GM13976 (cell line): ENCODE data around the gene FANCI.

Experiments used
- DNase-seq: peaks from one replicate; pipeline ENCODE4 v3.0.0; 2012; ENCODE audit warnings: low spot score
- in situ Hi-C: fragments of 300-500 bp; cut with MboI; formaldehyde crosslinking; loops from one replicate; pipeline ENCODE4 v1.12.0; 2022; ENCODE audit warnings: low sequenced_read_pairs, mixed read lengths, inconsistent platforms; ENCODE audit not compliant: unreplicated experiment
- TF ChIP-seq, protein P1 (sequence below): IDR thresholded peaks from 2 replicates; pipeline ENCODE4 v1.5.1; 2012; ENCODE audit warnings: borderline replicate concordance, mild to moderate bottlenecking; ENCODE audit not compliant: insufficient read depth; ENCODE audit errors: extremely low read depth, missing control alignments, control extremely low read depth

The FANCI gene

DNA sequence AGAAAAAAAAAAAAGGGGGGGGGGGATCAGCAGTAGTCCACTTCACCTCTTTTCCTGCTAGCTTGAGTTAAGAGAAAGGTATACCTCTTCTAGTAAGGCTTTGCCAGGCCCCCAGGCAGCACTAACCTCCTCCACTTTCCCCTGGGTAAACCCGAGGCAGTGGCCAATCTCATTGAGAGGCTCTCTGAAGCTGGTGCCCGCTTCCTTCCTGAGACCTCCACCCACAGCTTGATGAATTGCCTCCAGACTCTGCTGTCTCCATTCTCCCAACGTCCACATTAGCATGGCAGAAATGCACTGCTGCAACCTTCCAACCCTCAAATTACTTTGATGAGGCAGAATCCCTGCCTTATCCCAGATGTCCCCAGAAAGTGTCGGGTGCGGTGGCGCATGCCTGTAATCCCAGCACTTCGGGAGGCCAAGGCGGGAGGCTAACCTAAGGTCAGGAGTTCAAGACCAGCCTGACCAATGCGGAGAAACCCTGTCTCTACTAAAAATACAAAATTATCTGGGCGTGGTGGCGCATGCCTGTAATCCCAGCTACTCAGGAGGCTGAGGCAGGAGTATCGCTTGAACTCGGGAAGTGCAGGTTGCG, 37.7 kb upstream of the FANCI start:
- TF ChIP-seq, protein P1, sequence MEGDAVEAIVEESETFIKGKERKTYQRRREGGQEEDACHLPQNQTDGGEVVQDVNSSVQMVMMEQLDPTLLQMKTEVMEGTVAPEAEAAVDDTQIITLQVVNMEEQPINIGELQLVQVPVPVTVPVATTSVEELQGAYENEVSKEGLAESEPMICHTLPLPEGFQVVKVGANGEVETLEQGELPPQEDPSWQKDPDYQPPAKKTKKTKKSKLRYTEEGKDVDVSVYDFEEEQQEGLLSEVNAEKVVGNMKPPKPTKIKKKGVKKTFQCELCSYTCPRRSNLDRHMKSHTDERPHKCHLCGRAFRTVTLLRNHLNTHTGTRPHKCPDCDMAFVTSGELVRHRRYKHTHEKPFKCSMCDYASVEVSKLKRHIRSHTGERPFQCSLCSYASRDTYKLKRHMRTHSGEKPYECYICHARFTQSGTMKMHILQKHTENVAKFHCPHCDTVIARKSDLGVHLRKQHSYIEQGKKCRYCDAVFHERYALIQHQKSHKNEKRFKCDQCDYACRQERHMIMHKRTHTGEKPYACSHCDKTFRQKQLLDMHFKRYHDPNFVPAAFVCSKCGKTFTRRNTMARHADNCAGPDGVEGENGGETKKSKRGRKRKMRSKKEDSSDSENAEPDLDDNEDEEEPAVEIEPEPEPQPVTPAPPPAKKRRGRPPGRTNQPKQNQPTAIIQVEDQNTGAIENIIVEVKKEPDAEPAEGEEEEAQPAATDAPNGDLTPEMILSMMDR, result no peak
- DNase-seq, result no peak
- in situ Hi-C loops, result no loop called here

DNA sequence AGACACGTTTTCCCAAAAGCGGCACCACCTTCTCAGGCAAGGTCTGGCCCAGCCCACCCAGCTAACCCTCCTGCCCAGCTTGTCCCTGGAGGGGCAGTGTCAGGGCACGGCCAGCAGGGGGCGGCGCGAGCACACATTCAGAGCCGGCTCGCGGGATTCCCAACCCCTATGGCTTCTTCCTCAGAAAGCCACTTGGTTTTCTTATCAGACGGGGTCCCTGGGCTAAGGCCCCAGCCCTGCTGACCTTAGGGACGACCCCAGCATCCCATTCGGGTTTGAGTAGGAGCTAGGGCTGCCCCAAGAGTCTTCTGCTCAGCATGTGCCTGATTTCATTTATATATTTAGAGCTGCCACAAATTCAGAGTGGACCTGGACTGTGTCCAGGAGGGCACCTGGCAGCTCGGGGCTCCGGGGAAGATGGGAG, 36.9 kb upstream of the FANCI start:
- TF ChIP-seq, protein P1, result peak; percentile 97
- in situ Hi-C loops, result no loop called here
- DNase-seq, result peak; percentile 89

DNA sequence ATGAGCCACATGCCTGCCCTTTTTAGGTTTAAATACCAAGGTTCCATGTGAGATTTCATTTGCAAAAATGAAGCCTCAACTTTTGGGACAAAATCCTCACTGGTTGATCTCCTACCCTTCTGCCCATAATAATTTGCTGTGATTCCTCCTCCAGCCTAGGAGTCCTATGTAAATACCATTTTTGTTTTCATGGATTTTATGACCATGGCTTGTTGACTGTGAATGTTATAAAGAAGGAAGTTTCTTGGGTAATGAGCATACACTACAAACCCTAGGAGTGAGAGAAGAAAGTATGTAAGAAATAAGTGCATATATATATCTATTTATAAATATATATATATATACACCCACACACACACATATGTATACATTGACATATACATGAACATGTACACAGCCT, 35.5 kb upstream of the FANCI start:
- TF ChIP-seq, protein P1, result no peak
- in situ Hi-C loops, result no loop called here
- DNase-seq, result no peak

DNA sequence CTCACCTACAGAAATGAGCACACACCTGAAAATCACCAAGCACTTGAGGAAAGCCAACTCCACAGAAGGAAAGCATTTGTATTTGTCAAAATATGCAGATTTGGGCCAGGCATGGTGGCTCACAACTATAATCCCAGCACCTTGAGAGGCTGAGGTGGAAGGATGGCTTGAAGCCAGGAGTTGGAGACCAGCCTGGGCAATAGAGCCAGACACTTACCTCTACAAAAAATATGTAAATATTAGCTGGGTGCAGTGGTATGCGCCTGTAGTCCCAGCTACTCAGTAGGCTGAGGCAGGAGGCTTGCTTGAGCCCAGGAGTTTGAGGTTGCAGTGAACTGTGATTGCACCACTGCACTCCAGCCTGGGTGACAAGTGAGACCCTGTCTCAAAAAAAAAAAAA, 34.7 kb upstream of the FANCI start:
- in situ Hi-C loops, result no loop called here
- TF ChIP-seq, protein P1, result no peak
- DNase-seq, result no peak

DNA sequence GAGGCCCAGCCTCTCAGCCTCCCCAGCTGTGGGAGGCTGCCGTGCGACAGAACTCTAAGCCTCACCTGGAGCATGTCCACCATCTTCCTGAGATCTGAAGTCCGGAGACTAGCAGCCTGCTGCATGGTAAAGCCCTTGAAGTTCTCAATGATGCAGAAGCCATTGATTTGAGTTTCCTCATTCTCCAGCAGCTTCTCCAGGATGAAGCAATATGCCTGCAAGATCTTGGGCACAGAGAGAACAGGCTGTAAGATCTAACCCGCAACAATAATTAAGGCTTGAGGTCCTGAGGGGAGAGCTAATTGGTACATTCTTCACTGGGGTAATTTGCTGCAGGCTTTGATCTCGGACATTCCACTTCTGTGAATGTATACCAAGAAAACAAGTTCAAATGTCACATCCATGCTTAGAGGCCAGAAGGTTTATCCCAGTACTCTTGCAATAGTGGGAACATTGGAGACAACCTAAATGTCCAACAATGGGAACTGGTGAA, 32.1 kb upstream of the FANCI start:
- in situ Hi-C loops, result no loop called here
- DNase-seq, result no peak
- TF ChIP-seq, protein P1, result no peak

DNA sequence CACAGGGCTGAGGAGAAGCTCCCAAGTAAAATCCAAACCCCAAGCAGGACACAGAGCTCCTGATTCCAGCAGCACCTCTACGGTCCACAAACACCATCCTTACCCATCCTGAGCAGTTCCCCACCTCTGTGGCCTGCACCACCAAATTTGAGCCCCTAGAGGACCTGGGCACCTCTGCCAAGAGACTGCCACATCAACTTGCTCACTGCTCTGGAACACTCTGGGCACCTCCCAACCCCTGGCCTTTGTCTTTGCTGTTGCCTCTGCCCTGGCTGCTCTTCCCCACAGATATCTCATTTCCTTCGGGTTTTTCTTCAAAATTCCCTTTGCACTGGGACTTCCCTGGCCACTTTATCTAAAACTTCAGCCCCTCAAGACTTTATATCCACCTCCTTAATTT, 28.2 kb upstream of the FANCI start:
- in situ Hi-C loops, result no loop called here

More for the DNA sequence above, 28.2 kb upstream of the FANCI start:
- TF ChIP-seq, protein P1, result no peak
- no peak for DNase-seq
